Activated T-helper 9 cell treated with anti-CD3 and anti-CD28 coated beads, Interleukin-2, amount 50 U/mL, for 16 hours (primary cell): ENCODE results near the gene LIN7B.

Source experiments
- DNase-seq: peaks from one replicate; pipeline ENCODE4 v3.0.0-alpha.2; 2020; ENCODE audit warnings: low read depth

LIN7B gene

DNA sequence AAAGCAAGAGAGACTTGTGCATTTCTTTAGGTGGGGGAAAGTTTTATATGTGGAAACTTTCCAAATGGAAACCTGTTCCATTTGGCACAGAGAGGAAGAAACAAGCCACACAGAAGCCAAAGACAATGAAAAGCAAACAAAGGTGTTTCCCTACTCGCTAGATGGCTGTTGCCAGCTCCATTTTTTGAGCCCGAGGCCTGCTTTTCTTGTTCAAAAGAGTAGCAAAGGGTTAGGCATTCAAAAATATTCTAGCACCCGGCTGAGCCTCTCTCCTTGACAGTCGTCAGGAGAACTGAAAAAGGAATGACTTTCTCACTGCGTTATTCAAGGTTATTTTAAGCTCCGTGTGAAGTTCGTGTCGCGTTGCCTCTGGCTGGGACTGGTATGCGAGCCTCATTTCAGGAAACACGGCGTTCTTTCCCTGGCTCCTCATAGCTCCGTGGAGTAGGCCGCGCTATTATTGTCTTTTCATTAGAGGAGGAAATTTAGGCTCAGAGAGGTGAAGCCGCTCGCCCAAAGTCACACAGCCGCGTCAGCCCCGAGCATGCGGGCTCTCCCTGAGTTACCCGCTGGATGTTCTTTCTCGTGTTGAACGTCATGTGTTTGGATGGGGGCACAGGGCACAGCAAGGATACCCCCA, 51.1 kb downstream of the LIN7B start:
- DNase-seq = no peak

GRCh38 chr19:49165865-49166301, 51.7 kb downstream of the LIN7B start:
- DNase-seq = no peak

GRCh38 chr19:49167857-49168409, 53.8 kb downstream of the LIN7B start:
- DNase-seq = no peak
